ENCODE measurements around the gene BPTF. TPM values are rescaled to one million over a fixed set of nuclear protein-coding genes. Genes with fewer than 3 reads are reported as not detected.
"Not testable (repeated sequence)": the region's sequence is repeated elsewhere in the genome, so short reads cannot be mapped to it uniquely, and the experiment has no call there.

Gene BPTF
- polyA plus RNA-seq, 3 donors, result 106 to 132 (median 110) TPM

DNA sequence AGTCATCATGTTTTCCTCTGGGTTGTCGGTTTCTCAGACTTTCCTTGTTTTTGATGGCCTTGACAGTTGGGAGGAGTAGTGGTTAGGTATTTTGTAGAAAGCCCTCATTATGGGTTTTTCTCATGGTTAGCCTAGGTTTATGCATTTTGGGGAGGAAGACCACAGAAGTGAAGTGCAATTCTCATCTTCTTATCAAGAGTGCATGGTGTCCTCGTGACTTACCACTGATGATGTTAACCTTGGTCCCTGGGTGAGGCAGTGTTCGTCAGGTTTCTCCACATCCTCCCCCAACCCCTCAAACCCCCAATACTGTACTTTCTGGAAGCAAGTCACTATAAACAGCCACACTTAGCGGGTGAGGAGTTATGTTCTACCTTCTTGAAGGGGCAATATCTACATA lies 42.3 kb downstream of the BPTF start:
- no peak for DNase-seq

DNA sequence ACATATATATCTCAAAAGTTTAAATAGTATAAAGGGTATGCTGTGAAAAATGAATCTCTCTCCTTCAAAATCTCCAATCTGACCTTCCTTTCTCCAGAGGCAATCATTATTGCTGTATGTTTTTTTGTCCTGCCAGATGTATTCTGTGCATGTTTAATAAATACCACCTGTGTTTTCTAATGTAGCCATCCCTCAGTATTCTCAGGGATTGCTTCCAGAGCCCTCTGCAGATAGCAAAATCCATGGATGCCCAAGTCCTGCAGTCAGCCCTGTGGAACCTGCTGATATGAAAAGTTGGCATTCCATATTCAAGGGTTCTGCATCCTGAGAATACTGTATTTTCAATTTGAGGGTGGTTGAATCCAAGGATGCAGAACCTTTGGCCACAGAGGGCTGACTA lies 42.9 kb downstream of the BPTF start:
- DNase-seq, result no peak

DNA sequence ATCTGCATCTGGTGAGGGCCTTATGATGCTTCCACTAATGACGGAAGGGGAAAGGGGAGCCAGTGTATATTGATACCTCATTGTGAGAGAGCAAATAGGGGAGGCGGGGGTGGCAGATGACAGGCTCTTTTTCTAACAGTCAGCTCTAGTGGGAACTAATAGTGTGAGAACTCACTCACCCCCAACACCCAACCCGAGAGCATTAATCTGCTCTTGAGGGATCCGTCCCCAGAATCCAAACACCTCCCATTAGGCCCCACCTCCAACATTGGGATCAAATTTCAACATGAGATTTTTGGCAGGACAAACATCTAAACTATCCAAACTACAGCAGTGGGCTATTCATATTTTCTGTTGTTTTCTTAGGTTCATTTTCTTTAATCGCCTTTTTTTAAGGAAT lies 54.4 kb downstream of the BPTF start:
- DNase-seq, result no peak

DNA sequence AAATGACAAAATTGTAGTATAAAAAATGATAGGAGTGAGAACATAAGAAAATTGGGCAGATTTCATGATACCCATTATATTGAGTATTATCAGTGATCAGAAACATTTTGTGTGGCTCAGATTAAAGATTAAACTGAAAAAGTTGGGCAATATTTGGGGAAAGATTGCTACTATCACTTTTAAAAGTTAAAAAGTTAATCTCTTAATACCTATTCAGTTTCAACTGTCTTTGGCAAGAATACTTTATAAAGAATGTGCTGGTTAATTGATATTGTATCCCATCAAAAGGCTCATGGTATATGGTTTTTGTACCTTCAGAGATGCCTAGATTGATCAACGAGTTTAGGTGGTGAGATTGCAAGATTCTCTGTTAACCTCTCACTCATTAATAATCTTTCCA lies 55.8 kb downstream of the BPTF start:
- DNase-seq, result no peak

DNA sequence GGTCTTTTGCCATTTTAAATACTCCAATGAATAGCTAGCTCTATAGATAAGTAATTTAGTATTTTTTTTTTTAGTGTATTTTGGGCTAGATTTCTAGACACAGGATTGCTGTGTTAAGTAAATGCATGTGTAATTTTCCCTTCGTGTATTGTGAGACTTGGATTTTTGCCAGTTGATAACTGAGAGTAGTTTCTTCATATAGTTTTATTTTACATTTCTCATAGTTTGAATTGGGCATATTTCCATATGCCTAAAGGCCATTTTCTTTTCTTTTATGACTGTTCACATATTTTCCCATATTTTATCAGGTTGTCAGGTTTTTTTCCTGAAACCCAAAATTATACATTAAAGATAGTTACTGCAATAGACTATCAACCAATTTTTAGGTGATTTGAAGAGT lies 59.4 kb downstream of the BPTF start:
- DNase-seq, result no peak

DNA sequence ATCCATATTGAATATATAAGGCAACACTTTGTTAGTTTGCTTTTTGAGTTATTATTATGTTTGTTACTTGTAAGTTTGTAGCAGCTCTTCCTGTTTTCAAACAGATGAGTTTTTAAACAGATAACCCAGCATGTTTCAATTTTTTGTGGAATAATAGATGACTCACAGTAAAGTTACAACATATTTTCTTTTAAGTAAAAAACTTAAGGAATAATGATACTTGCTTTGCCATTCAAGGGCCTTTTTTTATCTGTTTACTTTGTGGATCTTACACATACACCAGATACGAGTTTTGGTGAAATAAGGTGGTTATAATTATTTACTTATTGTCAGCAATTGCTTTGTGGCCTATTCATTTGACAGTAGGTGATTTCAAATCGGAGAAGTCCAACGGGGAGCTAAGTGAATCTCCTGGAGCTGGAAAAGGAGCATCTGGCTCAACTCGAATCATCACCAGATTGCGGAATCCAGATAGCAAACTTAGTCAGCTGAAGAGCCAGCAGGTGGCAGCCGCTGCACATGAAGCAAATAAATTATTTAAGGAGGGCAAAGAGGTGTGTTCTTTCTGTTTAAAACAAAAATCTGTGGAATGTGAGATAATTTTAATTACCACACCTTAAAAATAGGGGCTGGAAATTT lies 66.3 kb downstream of the BPTF start:
- DNase-seq, result no peak

DNA sequence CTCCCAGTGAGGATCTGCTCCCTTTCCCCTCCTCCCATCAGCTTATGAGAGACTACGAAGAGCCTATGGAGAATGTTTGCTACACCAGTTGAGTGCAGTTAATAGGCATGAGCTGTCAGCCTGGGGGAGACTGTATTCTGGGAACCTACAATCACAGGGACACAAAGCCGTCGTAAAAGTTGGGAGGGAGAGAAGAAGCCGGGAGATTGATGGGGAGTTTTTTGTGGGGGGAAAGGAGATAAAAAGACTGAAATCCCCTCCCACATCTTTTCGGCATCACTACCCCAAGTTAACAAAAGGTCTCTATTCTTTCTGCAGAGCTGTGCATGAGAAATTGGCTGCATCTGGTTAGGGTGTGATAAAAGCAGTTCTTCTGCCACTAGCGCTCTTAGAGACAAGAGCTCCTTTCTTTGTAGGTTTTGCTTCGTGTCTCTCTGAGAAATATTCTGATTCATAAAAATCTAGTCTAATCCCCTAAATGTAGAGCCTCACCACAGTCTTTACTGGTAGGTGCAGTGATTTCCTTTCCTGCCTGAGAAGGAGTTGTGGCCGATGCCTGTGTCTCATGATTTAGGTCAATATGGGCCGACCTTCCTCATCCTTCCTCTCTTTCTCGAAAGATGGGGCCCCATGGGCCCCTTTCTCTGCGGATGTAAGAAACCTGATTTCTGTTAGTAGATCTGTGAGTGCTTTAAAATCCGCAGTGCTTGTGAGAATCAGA lies 77.4 kb downstream of the BPTF start:
- DNase-seq, result no peak

DNA sequence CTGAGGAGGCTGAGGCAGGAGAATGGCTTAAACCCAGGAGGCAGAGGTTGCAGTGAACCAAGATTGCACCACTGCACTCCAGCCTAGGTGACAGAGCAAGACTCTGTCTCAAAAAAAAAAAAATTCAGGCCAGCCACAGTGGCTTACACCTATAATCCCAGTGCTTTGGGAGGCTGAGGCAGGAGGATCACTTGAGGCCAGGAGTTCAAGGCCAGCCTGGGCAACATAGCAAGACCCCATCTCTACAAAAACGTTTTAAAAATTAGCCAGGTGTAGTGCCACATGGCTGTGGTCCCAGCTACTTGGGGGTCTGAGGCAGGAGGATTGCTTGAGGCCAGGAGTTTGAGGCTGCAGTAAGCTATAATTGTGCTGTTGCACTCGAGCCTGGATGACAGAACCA lies 80.0 kb downstream of the BPTF start:
- DNase-seq, result not testable (repeated sequence)

DNA sequence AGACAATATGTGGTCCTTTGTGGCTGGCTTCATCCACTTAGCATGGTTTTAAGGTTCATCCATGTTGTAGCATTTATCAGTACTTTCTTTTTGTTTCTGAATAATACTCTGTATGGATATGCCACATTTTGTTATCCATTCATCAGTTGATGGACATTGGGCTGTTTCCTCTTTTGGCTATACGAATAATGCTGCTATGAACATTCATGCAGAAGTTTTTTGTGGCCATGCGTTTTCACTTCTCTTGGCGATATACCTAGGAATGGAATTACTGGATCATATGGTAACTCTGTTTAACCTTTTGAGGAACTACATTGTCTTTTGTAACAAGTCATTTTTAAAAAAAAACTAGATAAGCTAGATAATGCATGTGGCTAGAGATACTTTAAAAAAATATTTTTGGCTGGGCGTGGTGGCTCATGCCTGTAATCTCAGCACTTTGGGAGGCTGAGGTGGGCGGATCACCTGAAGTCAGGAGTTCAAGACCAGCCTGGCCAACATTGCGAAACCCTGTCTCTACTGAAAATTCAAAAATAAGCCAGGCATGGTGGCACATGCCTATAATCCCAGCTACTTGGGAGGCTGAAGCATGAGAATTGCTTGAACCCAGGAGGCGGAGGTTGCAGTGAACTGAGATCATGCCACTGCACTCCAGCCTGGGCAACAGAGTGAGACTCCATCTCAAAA lies 85.0 kb downstream of the BPTF start:
- not testable (repeated sequence) for DNase-seq

DNA sequence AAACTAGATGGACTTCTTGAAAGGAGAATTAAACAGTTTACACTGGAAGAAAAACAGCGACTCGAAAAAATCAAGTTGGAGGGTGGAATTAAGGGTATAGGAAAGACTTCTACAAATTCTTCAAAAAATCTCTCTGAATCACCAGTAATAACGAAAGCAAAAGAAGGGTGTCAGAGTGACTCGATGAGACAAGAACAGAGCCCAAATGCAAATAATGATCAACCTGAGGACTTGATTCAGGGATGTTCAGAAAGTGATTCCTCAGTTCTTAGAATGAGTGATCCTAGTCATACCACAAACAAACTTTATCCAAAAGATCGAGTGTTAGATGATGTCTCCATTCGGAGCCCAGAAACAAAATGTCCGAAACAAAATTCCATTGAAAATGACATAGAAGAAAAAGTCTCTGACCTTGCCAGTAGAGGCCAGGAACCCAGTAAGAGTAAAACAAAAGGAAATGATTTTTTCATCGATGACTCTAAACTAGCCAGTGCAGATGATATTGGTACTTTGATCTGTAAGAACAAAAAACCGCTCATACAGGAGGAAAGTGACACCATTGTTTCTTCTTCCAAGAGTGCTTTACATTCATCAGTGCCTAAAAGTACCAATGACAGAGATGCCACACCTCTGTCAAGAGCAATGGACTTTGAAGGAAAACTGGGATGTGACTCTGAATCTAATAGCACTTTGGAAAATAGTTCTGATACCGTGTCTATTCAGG lies 85.9 kb downstream of the BPTF start:
- no peak for DNase-seq

DNA sequence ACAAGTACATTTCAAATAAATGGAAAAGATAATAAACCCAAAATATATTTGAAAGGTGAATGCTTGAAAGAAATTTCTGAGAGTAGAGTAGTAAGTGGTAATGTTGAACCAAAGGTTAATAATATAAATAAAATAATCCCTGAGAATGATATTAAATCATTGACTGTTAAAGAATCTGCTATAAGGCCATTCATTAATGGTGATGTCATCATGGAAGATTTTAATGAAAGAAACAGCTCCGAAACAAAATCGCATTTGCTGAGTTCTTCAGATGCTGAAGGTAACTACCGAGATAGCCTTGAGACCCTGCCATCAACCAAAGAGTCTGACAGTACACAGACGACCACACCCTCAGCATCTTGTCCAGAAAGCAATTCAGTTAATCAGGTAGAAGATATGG lies 86.8 kb downstream of the BPTF start:
- DNase-seq, result no peak

DNA sequence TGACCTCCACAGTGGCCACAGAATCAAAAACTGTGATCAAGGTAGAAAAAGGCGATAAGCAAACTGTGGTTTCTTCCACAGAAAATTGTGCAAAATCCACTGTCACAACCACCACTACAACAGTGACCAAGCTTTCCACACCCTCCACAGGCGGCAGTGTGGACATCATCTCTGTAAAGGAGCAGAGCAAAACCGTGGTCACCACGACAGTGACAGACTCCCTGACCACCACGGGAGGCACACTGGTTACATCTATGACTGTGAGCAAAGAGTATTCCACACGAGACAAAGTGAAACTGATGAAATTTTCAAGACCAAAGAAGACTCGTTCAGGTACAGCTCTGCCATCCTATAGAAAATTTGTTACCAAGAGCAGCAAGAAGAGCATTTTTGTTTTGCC lies 87.4 kb downstream of the BPTF start:
- no peak for DNase-seq

DNA sequence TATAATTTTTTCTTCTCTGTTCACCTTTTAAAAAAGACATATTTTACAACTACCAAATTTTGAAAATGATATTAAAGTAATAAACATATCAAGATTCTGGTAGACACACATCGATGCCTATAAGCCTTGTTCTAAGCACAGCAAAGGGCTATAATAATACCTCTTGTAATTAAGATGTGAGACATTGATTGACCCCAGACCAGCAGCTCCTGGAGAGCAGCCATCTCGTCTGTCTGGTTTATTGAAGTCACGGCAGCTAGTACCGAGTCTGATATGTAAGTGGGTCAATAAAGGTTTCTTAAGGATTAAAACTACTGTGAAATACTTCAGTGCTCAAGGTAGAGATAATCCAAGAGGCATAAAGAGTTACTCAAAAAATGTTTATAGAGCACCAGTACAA lies 94.9 kb downstream of the BPTF start:
- DNase-seq, result no peak

DNA sequence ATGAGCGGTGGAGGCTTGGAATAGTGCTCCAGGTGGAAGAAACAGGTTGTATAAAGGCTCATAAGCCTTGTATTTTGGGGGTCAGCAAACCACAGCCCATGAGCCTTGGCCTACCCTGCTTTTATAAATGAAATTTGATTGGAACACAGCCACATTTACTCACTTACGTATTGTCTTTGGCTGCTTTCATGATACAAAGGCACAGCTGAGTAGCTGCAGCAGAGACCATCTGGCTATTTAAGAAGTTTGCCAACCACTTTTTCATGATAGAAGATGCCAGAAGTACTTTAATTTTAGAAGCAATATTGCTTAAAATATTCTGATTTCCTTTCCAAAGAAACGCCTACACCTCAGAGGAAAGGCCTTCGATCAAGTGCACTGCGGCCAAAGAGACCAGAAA lies 97.2 kb downstream of the BPTF start:
- DNase-seq, result no peak

DNA sequence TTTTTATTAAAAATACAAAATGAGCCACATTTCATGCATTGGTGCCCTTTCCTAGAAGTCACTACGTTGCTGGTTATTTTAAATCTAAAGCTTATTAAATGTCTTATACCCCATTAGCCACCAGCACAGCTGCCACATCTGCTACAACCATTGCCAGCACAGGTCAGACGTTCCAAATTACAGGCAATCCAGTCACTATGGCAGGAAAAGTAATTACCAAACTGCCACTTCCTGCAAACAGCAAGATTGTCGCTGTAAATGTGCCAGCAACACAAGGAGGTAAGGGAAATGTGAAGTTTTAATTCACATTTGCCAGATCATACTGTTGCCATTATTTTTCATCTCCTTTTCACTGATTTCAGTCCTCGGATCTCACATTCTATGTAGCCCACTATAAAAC lies 103.5 kb downstream of the BPTF start:
- not testable (repeated sequence) for DNase-seq

DNA sequence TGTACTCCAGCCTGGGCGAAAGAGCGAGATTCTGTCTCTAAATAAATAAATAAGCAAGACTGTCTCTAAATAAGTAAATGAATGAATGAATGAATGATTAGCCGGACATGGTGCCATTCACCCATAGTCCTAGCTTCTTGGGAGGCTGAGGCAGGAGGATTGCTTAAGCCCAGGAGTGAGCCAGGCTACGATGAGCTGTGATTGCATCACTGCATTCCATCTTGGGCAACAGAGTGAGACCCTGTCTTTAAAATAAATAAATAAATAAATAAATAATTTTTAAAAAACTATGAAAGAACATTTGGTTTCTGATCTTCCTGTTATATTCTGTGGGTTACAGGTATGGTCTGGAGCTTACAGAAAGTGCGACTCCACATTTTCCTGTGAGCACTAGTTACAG lies 105.9 kb downstream of the BPTF start:
- no peak for DNase-seq

DNA sequence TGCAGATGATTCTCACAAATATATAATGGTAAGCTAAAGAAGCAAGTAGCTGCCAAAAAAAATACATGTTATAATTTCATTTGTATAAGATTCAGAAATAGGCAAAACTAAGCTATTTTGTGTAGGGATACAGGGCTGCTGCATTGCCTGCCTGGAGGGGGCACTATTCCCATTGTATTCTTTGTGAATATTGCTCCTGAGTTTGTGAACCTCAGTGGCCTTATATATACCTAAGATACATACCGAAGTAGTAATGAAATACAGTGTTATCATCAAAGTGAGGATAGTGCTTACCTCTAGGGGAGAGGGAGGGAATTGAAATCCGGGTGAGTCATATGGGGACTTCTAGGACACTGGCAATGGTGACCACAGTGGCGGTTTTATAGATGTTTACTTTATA lies 117.5 kb downstream of the BPTF start:
- no peak for DNase-seq

DNA sequence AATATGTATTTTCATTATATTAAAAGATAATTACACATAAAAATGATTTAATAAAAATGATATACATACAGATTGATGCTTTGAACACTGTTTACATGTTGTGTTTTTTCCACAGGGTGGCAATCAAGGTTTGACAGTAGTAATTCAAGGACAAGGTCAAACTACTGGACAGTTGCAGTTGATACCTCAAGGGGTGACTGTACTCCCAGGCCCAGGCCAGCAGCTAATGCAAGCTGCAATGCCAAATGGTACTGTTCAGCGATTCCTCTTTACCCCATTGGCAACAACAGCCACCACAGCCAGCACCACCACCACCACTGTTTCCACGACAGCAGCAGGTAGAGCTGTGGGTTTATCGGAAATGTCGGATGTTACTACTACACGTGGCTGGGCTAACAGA lies 118.7 kb downstream of the BPTF start:
- no peak for DNase-seq

DNA sequence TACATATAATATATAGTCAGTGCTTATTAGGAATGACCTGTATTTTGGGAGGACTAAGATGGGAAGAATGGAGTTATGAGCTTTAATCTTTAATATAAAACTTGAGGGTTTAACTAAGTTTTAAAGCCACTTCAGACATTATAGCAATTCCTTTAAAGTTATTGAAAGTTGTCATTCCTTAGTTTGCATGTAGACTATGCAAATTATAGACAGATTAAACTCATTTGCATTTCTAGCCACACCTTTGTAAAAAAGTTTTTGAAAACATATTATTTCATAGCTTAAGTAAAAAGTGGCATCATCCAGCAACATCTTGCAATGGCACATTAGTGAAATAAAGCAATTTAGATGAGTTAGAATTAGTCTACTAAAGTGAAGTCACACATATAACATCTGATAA lies 121.2 kb downstream of the BPTF start:
- no peak for DNase-seq

DNA sequence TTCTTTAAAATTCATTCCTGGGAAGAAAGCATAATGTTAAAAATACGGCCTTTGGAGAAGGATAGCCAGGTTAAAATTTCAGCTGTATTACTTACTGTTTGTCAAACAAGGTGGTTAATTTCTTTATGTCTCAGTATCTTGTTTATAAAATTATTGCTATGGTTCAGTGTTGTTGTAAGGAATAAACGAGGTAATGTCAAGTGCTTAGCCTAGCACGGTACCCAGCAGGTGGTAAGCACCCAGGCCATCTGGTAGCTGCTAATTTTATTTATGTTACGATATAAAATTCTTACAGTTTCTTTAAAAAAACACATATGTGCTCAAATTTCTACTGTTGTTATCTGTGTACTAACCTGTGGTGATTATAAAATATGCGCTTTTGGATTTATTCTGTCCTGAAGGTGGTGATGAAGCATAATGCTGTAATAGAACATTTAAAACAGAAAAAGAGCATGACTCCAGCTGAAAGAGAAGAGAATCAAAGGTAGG lies 122.1 kb downstream of the BPTF start:
- DNase-seq, result no peak

DNA sequence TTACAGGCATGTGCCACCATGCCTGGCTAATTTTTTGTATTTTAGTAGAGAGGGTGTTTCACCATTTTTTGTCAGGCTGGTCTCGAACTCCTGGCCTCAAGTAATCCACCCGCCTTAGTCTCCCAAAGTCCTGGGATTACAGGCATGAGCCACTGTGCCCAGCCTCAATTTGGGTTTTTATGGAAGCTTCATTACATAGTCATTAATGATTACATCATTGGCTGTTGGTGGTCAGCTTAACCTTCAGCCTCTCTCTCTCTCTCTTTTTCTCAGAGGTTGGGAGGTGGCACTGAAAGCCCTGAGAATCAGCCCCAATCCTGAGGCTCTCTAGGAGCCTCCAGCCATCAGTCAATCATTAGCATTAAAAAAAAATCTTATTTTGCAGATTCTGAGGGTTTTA lies 125.6 kb downstream of the BPTF start:
- DNase-seq, result no peak

DNA sequence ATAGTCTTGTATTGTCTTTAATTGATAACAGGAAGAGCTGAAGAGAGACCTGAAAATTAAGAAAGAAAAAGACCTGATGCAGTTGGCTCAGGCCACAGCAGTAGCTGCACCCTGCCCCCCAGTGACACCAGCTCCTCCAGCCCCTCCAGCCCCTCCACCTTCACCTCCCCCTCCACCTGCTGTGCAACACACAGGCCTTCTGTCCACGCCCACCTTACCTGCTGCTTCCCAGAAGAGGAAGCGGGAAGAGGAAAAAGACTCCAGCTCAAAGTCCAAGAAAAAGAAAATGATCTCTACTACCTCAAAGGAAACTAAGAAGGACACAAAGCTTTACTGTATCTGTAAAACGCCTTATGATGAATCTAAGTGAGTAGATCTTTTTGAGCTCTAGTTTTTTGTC lies 134.2 kb downstream of the BPTF start:
- DNase-seq, result no peak

DNA sequence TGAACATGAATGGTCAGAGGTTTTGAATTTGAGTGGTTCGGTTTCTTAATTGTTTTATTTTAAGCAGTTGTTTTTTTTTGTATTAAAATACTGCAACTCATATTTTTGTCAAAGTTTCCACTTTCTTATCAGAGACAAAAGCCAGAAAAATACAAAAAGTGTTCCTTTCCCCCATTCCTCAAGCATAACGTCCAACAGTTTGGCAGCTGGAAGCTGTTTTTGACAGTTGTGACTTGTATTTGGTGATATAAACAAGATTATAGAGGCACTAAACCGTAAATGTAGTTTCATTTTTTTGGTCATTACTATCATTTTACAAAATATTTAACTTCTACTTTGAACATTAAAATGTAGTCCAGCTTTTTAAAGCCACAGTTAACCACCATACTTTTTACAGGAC lies 135.0 kb downstream of the BPTF start:
- DNase-seq, result not testable (repeated sequence)

Data from renal pelvis (tissue), 4 donors.